GM19324 (cell line): ENCODE results near the gene MDFIC.
"Not testable (repeated sequence)": the region's sequence is repeated elsewhere in the genome, so short reads cannot be mapped to it uniquely, and the experiment has no call there.

Source experiments
- ATAC-seq: cut with Tn5 transposase; IDR thresholded peaks from one replicate; pipeline ENCODE4 v1.9.1; 2021; ENCODE audit warnings: mild to moderate bottlenecking, moderate library complexity; ENCODE audit not compliant: unreplicated experiment, low FRiP score

The MDFIC gene, protein sequence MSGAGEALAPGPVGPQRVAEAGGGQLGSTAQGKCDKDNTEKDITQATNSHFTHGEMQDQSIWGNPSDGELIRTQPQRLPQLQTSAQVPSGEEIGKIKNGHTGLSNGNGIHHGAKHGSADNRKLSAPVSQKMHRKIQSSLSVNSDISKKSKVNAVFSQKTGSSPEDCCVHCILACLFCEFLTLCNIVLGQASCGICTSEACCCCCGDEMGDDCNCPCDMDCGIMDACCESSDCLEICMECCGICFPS

GRCh38 chr7:114922026-114922651 lies at the start of gene MDFIC:
Gene MDFIC (plus strand): TSS chr7:114922094. CDS start chr7:114923034, 940 bp downstream.
- ATAC-seq, result peak; percentile 58

GRCh38 chr7:114874170-114874569 lies 47.7 kb upstream of the MDFIC start:
- ATAC-seq, result no peak

DNA sequence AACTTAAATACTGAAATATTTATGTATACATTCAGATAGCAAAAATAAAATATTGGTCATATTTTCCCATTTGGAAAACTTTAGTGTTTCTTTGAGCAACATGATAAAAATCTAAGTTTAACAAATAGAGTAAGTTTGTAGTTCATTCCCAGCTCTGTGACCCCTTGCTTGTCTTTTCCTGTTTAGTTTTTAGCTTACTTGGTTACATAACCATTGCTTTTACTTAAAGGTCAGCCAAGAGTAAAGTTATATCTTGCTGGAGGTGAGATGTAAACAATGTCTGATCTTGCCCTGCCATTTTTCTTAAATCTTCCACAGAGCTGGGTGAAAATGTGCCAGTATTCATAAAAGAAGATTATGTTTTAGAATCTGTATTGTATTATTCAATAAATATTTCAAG lies 46.7 kb upstream of the MDFIC start:
- no peak for ATAC-seq

GRCh38 chr7:114879554-114879953 lies 42.3 kb upstream of the MDFIC start:
- ATAC-seq, result no peak

DNA sequence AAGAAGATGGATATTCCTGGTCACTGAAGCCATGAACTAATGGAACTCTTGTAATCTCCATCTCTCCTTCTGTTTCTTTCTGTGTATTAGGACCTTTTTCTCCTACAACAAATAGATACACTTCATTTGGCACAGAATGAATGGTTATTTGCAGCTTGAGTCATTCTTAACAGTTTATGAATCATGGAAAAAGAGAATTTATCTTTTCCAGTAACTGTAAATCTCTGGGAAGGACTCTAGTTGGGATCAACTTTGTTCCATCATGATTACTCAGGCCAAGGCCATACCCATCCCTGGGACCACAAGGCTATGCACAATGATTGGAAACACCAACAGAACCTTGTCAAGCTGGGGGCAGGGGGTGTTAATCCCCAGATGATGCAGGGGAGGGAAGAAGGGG lies 36.1 kb upstream of the MDFIC start:
- ATAC-seq, result peak; percentile 28

DNA sequence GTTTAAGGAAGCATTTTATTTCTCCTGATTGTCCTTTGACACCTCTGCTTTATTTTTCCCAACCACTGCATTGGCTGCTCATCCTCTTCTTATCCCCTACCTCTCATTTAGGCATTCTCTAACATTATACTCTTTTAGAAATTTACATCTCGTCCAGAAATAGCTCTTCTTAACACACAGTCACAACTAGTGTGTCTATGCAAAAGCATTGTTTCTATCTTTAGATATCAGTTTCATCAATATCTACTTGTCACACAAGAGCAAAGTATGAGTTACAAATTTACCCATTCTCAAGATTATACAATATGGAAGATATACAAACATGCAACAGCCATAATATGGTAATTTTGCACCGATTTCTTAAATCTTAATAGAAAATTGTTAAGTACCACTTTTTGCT lies 35.7 kb upstream of the MDFIC start:
- peak; percentile 45 for ATAC-seq

- not testable (repeated sequence) for ATAC-seq
These were observed 32.8 kb upstream of the MDFIC start for GRCh38 chr7:114889116-114889515.

DNA sequence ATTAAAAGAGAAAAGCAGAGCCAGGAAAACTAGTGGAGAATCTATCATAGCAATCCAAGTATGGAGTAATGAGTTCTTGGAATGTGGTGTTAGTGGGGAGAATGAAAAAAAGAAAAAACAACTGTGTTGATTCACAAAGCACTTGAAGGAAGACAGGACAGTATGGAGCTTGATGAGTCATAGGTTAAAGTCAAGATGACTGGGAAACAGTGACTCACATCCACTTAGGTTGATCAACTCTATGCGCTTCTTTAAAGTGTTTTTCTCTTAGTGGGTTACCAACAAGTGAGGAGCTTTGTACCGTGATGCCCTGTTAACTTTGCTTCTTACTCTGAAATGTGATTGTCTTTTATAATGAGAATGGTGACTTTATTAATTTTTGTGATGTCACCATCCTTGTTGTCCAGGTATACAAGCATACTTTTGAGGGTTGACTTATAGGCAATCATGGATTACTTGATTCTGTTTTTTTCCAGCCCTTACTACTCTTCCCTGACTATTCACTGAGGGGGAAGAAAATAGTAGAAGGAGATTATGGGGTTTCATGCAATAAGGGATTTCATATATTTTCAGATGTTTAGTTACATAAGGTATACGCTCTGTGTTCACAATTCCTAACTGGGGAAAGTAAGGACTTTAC lies 32.1 kb upstream of the MDFIC start:
- ATAC-seq, result no peak

DNA sequence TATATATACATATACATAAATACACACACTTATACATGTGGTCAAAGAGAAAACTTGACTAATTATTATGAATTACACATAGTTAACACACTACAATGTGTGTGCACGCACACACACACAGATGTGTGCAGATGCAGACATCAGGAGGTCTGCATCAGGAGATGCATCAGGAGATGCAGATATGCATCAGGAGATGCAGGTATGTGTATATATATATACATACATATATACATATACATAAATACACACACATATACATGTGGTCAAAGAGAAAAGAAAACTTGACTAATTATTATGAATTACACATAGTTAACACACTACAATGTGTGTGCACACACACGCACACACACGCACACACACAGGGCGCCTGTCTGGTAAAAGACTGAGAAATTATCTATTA lies 31.3 kb upstream of the MDFIC start:
- ATAC-seq, result no peak

DNA sequence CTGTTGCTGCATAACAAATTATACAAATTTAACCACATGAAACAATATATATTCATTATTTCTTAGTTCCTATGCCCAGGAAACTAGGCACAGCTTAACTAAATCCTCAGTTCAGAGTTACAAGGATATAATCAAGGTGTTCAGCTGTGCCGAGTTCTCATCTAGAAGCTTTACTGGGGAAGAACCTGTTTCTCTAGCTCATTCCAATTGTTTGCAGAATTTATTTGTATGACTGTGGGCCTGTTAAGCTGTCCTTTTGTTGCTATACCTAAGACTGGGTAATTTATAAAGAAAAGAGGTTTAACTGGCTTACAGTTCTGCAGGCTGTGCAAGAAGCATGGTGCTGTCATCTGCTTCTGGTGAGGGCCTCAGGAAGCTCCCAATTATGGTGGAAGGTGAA lies 21.8 kb upstream of the MDFIC start:
- no peak for ATAC-seq

DNA sequence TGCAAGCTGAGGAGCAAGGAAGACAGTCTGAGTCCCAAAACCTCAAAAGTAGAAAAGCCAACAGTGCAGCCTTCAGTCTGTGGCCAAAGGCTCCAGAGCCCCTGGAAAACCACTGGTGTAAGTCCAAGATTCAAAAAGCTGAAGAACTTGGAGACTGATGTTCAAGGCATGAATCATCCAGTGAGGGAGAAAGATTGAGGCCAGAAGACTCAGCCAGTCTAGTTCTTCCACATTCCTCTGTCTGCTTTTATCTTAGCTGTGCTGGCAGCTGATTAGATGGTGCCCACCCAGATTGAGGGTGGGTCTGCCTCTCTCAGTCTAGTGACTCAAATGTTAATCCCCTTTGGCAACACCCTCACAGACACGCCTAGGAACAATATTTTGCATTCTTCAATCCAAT lies 20.1 kb upstream of the MDFIC start:
- ATAC-seq, result no peak

DNA sequence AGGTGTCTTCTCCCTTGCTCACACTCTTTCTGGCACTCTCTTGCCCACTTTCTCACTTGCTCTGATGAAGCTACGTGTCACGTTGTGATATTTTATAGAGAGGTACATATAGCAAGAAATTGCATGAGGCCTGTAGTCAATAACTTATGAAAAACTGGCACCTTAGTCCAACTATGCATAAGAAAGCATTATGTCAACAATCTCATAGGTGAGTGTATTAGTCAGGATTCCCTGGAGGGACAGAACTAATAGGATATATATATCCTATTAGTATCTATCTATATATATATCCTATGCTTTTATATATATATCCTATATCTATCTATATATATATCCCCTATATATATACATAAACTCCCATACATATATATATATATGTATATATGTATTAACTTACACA lies 18.8 kb upstream of the MDFIC start:
- ATAC-seq, result no peak

- no peak for ATAC-seq
These were observed 11.1 kb upstream of the MDFIC start for GRCh38 chr7:114910787-114911186.

- ATAC-seq, result no peak
These were observed 10.5 kb upstream of the MDFIC start for GRCh38 chr7:114911411-114911810.

- peak; percentile 96 for ATAC-seq
These were observed 5.5 kb upstream of the MDFIC start for GRCh38 chr7:114916261-114916892.

- ATAC-seq, result no peak
These were observed 4.6 kb upstream of the MDFIC start for GRCh38 chr7:114917211-114917839.

GRCh38 chr7:114919587-114919986 lies 2.3 kb upstream of the MDFIC start:
- no peak for ATAC-seq

- ATAC-seq, result no peak
These were observed 266 bp upstream of the MDFIC start for GRCh38 chr7:114921631-114922025.

DNA sequence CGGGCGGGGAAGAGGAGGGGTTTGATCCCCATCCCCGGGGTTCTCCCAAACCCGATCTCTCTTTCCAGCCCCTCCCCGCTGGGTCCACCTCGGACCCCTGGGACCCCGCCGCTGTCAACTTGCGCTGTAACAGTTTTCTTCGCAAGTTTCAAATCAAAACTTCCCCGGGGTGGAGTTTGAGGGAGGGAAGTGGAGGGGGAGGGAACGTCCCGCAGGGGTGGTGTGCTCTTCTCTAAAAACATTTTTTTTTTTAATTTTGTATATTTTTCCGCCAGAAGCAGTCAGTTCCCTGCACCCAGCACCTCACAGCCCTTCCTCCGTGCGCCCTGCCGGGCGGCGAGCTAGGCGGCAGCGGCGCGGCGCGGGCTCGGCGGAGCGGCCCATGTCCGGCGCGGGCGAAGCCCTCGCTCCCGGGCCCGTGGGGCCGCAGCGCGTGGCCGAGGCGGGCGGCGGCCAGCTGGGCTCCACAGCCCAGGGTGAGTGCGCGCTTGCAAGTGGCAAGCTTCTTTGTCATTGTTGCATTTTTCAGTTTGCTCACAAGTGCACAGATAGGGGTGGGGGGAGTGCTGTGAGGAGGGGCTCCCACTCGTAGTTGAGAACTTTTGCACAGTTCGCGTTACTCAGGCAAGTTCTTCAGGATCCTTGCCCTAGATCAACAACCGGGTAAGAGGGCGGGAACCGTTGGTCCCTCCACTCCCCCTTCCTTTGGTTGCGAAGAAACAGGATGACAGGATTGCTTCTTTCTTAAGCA lies 933 bp downstream of the MDFIC start:
- ATAC-seq, result peak; percentile 47

GRCh38 chr7:114923403-114923713 lies 1.5 kb downstream of the MDFIC start:
- ATAC-seq, result no peak
